GM19023 (cell line): ENCODE results near the gene APOB.

ENCODE experiments used
- ATAC-seq: cut with Tn5 transposase; IDR thresholded peaks from one replicate; pipeline ENCODE4 v1.9.1; 2021; ENCODE audit warnings: mild to moderate bottlenecking, moderate library complexity; ENCODE audit not compliant: unreplicated experiment

Gene APOB

GRCh38 chr2:21020031-21020667 lies 23.7 kb downstream of the APOB start:
- no peak for ATAC-seq

GRCh38 chr2:21019678-21020021 lies 24.2 kb downstream of the APOB start:
- no peak for ATAC-seq

- ATAC-seq: no peak
Observed at GRCh38 chr2:21019000-21019677, 24.7 kb downstream of the APOB start.

- no peak for ATAC-seq
Observed at GRCh38 chr2:21018290-21018689, 25.6 kb downstream of the APOB start.

GRCh38 chr2:21017748-21018276 lies 26.1 kb downstream of the APOB start:
- ATAC-seq: no peak

GRCh38 chr2:21015281-21015645 lies 28.6 kb downstream of the APOB start:
- no peak for ATAC-seq

- ATAC-seq: no peak
Observed at GRCh38 chr2:21014364-21015280, 29.3 kb downstream of the APOB start.

- no peak for ATAC-seq
Observed at GRCh38 chr2:21013043-21013816, 30.6 kb downstream of the APOB start.

- no peak for ATAC-seq
Observed at GRCh38 chr2:21012557-21012937, 31.3 kb downstream of the APOB start.

GRCh38 chr2:21011876-21012556 lies 31.9 kb downstream of the APOB start:
- no peak for ATAC-seq

GRCh38 chr2:21011453-21011852 lies 32.4 kb downstream of the APOB start:
- no peak for ATAC-seq

- no peak for ATAC-seq
Observed at GRCh38 chr2:21010813-21011439, 32.9 kb downstream of the APOB start.

GRCh38 chr2:21009662-21010225 lies 34.1 kb downstream of the APOB start:
- ATAC-seq: no peak

GRCh38 chr2:21008790-21009661 lies 34.8 kb downstream of the APOB start:
- ATAC-seq: no peak

- no peak for ATAC-seq
Observed at GRCh38 chr2:21008014-21008789, 35.7 kb downstream of the APOB start.

GRCh38 chr2:21007129-21008013 lies 36.5 kb downstream of the APOB start:
- no peak for ATAC-seq
